Activated CD8-positive, alpha-beta memory T cell treated with anti-CD3 and anti-CD28 coated beads for 24 hours (primary cell): ENCODE data around the gene EYA4.
A peak's percentile ranks its signal among the peaks of the same experiment; 100 is the strongest.

Experiments used
- DNase-seq: peaks from one replicate; pipeline ENCODE4 v3.0.0-alpha.2; 2020

EYA4 gene

DNA sequence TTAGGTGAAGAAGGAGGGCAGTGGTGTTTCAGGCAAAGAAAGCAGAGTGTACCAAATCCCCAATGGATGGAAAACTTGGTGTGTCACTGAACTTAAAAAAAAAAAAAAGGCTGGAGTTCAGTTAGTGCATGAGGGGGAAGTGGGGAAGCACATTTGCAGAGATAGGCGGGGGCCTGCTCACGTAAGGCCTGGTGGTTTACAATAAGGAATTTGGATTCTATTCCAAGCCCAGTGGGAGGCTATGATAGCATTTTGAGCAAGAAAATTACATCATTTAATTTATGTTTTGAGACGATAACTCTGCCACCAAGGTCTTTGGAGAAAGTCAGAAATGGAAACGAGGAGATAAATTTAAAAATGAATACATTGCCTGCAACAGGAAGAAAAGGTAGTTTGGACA lies 225.5 kb downstream of the EYA4 start:
- no peak for DNase-seq

DNA sequence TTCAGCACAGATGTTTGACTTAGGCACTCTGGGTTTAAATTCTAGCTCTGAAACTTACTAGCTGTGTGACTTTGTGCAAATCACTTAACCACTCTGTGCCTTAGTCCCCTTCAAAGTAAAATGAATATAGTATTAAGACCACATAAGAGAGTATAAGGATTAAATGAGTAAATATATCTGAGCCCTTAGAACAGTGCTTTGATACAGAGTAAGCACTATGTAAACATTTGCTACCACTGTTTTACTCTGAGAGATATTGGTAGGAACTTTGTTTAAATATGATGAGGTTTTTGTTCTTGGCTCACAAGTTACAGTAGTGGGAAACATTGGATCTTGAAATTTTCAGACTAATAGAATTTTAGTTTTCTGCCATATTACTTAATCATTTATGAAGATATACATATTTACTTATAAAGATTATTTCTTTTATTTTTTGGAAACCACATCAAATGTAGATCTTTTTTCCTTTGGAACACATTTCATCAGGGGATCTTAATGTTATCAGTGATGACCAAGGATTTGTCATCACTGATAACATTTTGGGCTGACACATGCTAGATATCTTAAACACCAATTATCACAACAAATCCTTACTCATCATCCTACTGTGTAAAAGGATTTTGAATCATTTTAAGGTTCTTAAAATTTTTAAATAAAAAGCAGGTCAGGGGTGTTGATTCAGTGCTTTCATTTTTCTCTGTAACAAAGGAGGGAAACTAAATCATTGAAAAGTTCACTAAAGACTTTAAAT lies 226.2 kb downstream of the EYA4 start:
- no peak for DNase-seq

DNA sequence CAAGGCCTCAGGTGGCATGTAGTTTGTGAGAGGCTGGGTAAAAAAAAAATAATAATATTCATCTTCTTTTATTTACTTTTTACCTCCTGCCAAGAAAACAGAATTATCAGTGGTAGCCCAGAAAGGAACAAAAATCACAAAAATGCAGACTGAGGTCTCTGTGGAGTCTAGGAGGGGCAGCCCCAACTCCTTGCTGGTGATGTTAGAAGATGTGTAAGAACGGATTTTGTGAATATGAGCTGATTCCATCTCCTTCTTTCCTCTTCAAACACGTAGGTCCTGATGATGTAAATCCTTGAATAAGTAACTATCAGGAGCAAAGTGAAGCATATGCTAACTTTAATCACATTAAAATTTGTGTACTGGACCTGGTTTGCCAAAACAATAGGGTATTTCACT lies 226.8 kb downstream of the EYA4 start:
- DNase-seq: no peak

DNA sequence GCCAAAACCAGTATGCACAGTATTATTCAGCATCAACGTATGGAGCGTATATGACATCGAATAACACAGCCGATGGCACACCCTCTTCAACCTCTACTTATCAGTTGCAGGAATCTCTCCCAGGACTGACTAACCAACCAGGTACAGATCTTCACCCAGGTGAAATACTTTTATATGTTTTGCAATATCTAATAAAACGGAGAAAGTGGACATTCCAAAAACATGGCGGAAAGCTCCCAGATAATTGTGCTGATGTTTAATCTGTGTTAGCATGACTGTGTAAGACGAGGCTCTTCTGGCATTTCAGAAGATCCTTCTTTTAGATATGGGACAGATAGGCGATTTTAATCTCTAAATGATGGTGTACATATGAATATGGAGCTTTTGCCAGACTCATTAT lies 227.4 kb downstream of the EYA4 start:
- no peak for DNase-seq

DNA sequence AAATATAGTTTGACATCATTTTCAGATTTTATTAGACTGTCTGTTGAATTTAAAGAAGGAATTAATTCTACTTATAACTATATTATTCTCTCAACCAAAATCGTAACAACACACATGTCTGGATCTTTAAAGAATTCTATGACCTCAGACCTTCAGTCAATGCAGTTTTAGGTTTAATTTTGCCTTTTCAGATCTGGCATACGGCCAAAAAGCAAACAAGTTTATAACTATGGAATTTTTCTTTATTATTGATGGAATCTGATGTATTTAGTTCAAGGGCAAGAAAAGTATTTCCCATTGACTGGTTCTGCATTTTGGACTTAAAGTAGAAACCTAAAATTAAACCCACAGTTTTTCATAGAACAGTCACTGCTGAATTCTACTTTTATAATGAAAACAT lies 233.4 kb downstream of the EYA4 start:
- DNase-seq: no peak

DNA sequence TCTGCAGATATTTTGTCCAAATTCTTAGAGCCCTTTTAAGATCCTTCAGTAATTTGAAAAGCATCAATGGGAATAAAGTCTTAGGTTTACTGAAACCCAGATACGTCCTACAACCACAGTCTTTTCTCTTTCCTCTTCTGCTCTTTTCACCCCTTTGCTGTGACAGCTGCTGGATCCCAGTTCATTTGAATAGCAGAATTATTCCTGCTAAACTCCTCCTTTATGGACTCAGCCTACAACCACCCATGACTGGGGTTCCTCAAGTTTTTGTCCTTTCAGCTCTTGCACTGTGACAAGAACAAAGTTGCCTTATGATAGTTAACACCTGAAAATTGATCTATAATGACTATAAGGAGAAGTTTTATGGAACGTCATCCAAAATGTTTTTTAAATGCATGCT lies 237.5 kb downstream of the EYA4 start:
- no peak for DNase-seq

DNA sequence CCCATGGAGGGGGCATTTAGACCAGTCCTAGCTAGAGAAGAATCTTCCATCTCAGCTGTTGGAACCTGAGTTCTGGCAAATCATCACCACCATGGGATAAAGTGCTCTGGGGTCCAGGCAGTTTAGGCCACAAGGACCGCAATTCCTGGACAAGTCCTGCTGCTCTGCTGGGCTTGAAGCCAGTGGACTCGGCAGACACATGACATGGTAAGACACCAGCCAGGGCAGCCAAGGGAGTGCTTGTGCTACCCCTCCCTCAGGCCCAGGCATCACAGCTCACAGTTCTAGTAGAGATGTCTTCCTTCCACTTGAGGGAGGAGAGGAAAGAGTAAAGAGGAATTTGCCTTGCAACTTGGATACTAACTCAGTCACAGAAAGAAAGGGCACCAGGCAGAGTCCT lies 246.0 kb downstream of the EYA4 start:
- DNase-seq: no peak

DNA sequence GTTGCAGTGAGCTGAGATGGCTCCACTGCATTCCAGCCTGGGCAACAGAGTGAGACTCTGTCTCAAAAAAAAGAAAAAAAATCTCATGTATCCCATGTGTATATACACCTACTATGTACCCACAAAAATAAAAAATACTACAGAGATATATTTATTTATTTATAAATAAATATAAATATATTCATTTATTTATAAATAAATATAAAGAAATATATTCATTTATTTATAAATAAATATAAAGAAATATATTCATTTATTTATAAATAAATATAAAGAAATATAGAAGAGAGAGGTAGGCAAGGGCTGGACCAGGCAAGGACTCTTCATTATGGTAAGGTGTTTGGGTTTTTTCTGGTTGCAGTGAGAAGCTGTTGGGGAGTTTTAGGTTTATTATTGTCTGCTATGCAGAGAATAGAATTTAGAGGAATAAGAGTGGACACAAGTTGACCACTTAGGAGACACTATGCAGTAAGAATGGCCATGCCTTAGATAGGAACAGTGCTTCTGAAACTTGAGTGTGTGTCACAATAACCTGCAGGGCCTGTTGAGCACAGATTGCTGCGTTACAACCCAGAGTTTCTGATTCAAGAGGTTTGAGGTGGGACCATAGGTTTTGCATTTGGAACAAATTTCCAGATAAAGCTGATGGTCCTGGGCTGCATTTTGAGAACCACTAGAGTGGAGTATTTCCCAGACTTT lies 254.2 kb downstream of the EYA4 start:
- DNase-seq: no peak

DNA sequence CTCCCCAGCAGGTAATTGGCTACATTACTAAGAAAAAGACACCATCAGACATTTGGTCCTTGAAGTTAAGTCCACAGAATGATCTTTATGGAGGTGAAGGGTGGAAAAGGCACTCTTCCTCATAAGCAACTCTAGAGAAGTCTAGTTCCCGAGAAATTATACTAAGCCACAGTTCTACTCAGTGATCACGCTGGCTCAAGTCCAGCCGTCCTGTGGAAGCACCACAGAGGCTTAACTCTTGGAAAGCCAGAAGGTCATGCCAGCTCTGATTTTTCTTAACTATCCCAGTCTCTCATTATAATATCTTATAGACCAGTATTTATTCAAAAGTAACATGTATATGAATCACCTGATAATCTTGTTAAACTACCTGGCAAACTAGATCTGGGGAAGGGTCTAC lies 258.5 kb downstream of the EYA4 start:
- DNase-seq: no peak

DNA sequence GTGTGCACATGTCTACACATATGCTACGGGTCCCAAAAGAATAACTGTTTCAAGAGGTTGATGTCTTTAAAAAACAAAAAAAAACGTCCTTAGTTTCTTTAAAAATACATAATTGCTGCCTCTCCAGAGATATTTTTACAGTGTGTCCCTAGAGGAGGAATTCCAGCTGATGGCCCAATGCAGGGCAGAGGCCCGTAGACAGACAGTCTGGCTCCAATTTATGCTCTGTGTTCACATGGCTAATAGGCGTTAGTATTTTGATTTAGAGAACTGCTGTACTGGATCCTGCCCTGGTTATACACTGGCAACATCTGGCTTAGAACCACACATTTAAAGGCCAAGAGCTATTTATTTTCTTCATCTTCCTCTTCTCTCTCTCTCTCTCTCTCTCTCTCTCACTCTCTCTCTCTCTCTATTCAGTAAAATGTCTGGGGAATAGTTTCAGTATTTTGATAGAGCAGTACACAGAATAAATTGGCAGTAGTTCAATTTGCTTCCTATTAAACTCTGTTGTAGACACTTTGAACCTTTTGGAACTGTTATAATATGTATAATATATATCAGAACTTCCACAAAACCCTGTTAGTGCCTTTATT lies 260.6 kb downstream of the EYA4 start:
- no peak for DNase-seq

DNA sequence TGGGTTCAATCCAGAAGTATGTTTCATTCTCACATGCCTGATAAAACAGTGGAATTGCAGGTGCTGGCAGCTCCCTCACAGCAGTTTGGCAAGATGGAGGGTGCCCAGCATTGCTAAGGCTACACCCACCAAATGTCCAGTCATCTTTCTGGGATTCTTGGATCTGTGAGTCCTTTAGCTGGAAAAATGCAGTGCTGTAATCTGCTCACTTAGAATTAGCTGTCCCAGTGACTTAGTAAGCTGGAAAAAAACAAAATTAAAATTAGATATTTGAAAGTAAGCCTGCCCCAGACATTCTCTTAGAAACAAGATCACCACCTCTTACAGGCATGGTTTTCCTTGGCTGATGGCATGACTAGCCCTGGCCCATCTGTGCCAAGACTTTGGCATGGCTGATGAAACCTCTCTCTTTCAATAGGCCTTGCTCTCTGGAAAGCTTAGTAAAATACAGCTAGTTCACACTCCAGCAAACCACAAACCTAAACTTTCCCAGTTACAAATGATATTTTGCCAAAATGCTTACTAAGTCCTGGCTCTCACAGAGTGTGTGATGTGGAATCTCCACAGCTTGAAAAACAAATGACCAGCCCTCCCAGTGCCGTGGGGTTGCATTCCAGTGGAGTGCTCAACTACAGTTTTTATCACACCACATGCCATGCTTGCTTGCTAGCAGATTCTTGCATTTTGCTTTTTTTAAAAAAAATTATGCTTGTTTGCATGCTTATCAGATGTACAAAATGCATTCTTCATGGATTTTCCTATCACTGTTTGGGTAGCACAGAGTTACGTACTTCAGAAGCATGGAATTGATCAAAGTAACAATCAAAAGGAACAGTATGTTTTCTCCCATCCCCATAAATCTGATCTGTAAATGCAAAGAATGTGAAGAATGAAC lies 261.5 kb downstream of the EYA4 start:
- DNase-seq: no peak

DNA sequence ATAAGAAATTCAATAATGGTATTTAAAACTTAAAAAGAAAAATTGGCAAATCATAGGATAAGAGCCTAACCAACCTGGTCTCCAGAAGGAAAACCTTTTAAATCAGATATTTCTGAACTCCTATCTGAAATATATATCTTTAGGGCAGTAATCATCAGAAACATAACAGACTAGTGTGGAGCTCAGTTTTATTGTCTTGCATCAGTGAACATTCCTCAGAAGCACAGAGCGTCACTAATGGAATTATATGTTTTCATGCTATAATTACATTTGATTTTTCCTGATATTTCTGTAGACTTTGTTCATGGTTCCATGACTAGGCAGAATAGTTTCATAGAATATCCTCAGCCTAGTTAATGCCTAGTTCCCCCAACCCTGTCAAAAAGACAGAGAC lies 262.2 kb downstream of the EYA4 start:
- no peak for DNase-seq

DNA sequence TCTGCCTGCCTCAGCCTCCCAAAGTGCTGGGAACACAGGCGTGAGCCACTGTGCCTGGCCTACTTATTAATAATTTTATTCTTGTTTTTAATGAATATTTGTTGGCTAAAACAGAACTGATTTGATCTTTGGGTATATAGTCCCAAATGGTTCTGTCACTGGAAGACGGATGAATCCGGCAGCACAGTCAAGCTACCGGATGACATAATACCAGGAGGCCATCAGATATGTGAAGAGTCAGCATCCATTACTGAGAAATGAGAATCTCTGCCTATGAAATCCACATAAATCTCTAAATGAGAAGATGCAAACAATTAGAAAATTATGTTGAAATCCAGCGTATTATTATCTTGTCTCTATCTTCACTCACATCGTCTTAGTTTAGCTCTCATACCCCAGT lies 263.0 kb downstream of the EYA4 start:
- no peak for DNase-seq

DNA sequence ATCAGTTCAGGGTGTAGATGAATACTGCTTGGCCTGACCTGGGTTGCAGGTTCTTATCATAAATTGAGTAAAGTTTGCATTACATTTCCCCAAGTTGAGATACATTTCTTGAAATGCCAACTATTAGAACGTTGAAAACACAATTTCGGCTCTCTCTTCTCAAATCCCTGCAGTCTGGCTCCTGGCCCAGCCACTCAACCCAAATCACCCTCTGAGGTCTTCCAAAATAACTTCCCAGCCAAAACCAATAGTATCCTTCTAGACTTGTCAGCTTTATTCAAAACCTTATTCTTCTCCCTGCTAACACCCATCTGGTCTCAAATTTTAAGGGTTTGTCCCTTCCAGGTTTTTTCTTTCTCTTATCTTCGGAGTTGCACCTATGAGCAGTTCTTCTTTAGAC lies 263.6 kb downstream of the EYA4 start:
- no peak for DNase-seq

DNA sequence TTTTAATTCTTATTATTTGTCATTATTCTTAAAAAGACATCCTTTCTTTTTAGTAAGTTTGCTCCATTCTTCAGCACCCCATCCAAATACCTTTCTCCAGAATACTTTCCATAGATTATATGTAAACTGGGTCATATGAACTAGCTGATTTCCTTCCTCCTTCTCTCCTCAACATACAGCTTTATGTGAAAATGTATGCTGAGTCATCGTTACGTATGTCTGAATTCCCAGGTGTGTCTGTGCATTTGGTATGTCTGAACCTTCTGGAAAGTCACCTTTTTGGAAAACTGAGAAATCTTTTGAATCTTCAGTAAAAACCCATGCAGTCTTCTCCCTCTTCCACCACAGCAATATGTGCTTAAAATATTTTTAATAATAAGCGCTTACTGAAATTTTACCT lies 264.5 kb downstream of the EYA4 start:
- no peak for DNase-seq

DNA sequence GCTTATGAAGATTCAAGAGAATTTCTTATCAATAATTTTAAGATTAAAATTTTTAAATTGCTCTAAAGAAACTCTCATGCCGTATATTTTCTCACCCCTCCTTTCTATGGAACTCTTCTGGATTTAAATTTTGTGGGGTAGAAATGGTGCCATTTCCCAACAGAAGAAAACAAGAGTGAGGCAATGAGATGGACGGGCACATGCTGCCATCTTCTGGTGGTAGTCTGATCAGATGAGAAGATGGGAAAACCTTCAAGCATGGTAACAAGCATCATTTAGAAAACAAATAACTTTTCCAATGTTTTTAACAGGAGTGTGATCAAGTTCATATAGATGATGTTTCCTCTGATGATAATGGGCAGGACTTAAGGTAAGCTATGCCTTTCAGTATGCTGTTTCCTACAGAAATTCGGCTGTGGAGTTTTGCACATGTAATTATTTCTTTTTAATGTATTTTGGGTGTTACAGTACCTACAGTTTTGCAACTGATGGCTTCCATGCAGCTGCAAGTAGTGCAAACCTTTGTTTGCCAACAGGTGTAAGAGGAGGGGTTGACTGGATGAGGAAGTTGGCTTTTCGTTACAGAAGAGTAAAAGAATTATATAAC lies 271.4 kb downstream of the EYA4 start:
- peak; percentile 57 for DNase-seq

DNA sequence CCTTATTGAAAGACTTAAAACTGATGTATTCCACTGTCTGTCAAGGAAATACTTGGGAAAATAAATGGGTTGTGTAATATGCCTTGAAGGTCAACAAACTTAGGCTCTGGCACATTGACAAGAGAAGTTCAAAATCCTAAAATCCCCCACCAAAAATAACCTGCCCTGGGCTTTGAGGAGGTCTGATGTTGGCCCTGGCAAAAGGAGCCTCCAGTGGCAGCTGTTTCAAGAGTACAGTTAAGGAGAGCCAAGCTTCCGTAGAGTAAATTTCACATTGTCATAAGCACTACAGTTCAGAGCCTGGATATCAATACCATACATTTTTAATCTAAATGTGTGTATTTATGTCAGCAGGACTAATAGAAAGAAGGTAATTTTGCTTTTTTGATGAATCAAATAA lies 282.7 kb downstream of the EYA4 start:
- DNase-seq: no peak

DNA sequence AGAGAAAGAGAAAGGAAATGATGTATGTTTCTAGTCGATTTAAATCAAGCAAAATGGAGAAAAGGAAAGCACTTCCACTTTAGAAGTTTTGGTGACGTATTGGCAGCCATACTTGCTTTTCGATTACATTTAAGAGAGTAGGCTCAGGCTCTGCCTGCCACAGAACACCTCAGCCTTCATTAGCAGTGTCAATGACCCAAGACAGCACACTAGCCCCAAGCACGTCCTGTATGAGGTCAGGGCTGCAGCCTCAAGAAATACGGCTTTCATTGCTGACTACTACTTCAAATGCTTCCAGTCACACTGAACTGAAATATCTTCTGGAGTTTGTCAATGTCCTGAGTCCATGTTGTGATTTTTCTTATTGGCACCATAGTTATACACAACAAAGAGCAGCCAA lies 285.3 kb downstream of the EYA4 start:
- no peak for DNase-seq

DNA sequence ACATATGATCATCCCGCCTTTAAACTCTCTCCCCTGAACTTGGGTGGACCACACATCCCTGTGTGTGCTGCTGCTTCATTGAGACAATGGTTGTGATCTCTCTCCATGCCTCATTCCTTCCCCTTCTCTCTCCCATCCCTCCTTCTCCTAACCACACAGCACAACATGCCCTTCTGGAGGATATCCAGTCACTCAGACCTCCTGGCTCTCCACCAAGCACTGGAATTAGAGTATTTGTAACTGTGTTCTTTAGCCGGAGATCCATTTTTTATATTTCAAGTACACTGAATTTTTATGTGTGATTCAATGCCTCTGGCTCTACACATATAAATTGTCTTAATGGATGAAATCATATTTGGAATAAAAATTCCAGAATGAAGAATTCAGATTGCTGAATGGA lies 287.4 kb downstream of the EYA4 start:
- no peak for DNase-seq

DNA sequence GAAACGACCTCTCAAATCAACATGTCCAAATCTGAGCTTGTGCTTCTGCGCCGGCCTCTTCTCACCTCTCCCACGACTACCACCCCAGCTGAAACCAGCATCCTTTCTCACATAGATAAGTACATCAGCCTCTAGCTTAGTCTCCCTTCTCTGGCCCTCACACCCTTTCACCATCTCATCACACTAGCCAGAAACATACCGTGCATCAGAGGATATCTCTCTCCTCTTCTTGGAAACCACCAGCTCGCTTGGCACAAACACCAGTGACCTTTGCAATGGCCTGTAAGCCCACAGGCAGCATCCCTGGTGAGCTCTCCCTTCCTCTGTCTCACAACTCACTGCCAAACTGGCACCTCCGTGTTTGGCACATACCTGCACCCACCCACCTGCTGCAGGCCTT lies 291.8 kb downstream of the EYA4 start:
- DNase-seq: no peak

DNA sequence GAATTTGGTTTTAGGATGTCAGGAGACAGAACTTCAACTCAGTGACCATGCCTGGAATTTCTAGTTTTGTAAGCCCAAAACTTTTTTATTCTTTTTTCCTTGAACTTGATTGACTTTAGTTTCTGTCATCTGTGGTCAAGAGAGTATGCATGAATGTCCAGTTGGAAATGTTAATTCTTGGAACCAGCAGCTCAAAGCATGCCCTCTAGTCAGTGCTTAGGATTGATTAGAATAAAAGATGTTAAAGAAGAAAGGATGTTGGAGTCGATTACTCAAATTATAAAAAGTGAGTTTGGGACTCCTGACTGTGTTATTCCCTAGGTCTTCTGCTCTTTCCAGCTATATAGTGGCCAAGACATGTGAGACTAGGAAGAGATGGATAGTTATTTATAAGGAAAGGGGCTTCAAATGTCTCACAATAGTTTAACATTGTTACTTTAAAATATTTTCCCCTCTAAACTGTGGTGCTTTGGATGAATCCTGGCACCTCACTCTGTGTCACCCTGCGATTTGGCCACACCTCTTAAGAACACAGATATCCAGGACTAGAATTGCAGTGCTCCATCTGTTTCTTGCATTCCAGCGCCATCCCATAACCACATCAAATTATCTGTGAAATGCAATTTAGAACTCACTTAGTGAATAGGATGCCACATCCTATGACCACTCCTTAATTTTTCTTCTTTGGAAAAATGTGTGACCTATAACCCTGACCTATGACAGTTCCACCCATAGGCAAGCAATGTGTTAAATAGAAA lies 298.5 kb downstream of the EYA4 start:
- DNase-seq: no peak

DNA sequence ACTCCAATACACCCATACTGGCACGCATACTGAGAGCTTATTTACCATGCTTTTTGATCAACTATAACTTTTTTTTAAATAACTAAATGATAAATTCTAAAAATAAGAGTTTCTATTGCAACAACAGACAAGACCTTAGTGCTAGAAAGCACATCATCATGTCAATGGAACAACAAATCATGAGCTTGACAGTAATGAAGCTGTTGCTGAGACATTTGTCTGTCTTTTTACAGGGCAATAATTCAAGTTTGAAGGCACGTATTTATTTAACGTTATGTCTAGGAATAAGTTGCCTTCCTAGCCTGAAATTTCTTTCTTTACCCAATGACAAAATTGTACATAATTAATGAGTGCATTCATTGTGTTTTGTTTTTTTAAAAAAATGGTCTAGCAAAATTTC lies 299.2 kb downstream of the EYA4 start:
- DNase-seq: no peak
